ENCODE measurements around the gene MYL10. TPM values are rescaled to one million over a fixed set of nuclear protein-coding genes. Genes with fewer than 3 reads are reported as not detected.

MYL10 gene
- total and polyA plus RNA-seq, 5 experiments from 2014 or later: not detected

DNA sequence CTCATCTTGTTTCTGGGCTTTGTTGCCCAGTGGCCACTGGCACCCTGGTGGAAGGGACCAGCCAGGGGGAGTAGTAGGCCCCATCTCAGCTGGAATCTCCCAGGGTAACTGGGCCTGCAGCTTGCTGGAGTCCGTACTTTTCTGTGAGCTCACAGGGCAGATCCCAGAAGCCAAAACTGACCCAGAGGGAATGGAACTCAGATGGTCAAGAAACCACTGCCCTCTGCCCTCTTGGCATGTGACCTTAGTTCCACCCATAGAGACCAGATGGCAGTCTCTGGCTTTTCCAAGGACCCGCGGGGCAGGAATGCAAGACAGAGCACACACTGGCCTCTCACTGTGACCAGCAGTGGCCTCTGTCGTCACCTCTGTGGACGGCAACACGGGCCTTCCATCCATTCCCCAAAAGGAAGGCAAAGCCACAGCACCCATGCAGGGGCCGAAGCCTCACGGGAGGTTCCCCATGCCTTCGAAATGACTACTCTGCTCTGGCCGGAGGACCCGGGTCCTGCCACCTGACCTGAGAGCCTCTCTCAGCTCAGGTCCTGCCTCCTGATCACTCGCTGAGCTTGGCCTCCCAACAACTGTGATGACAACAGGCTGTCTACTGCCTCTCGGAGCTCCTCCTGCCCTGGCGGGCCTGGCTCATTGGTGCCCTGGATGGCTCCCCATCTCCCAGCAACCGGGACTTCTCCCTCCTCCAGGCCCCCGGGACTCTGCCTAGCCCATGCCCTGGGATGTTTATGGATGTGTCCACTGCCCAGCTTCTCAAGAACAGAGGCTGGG lies 29.9 kb downstream of the MYL10 start:
- Mint-ChIP-seq H3K27me3 (peaks cover 0 to 2% (median 0%) of the 10 kb centered on the region in 5 donors), H3K4me1 (peaks cover 0 to 3% (median 0%) of the 10 kb centered on the region in 4 donors), H3K27ac (no peak overlapping the region), H3K4me3 (no peak overlapping the region), H3K9me3 (no peaks in the 10 kb centered on the region), H3K36me3 (no peaks in the 10 kb centered on the region)
- ATAC-seq: no peak
- no peak for DNase-seq
- POLR2A ChIA-PET: no interaction called here

GRCh38 chr7:101598422-101598985 lies 30.6 kb downstream of the MYL10 start:
- no peak overlapping the region for H3K27ac Mint-ChIP-seq
- POLR2A ChIA-PET: no interaction called here
- DNase-seq: no peak
- H3K36me3 Mint-ChIP-seq: no peaks in the 10 kb centered on the region
- no peak for ATAC-seq
- no peak overlapping the region for H3K4me3 Mint-ChIP-seq
- peaks cover 0 to 3% (median 0%) of the 10 kb centered on the region in 4 donors for H3K4me1 Mint-ChIP-seq
- no peaks in the 10 kb centered on the region for H3K9me3 Mint-ChIP-seq
- peaks cover 0 to 2% (median 0%) of the 10 kb centered on the region in 5 donors for H3K27me3 Mint-ChIP-seq

- Mint-ChIP-seq H3K4me1 (peaks cover 0 to 3% (median 0%) of the 10 kb centered on the region in 4 donors), H3K9me3 (no peaks in the 10 kb centered on the region), H3K27me3 (peaks cover 0 to 2% (median 0%) of the 10 kb centered on the region in 5 donors), H3K36me3 (no peaks in the 10 kb centered on the region), H3K4me3 (no peak overlapping the region), H3K27ac (no peak overlapping the region)
- POLR2A ChIA-PET: no interaction called here
- ATAC-seq (no peak), DNase-seq (no peak)
Observed at GRCh38 chr7:101597941-101598340, 31.2 kb downstream of the MYL10 start.

DNA sequence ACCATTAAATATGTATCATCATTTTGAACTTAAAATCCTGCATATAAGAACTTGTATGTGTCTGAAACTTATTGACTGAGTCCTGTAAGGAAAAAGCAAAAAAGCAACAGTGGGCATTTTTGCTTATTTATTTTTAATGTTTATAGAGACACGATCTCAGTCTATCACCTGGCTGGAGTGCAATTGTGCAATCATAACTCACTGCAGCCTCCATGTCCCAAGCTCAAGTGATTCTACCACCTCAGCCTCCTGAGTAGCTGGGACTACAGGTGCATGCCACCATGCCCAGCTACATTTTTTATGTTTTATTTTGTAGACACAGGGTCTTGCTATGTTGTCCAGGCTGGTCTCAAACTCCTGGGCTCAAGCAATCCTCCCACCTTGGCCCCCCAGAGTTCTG lies 32.2 kb downstream of the MYL10 start:
- no peaks in the 10 kb centered on the region for H3K4me1 Mint-ChIP-seq
- POLR2A ChIA-PET: no interaction called here
- H3K36me3 Mint-ChIP-seq: no peaks in the 10 kb centered on the region
- H3K27ac Mint-ChIP-seq: no peak overlapping the region
- H3K9me3 Mint-ChIP-seq: no peaks in the 10 kb centered on the region
- no peak for ATAC-seq
- DNase-seq: no peak
- no peak overlapping the region for H3K4me3 Mint-ChIP-seq
- H3K27me3 Mint-ChIP-seq: peaks cover 0 to 5% (median 0%) of the 10 kb centered on the region in 5 donors

DNA sequence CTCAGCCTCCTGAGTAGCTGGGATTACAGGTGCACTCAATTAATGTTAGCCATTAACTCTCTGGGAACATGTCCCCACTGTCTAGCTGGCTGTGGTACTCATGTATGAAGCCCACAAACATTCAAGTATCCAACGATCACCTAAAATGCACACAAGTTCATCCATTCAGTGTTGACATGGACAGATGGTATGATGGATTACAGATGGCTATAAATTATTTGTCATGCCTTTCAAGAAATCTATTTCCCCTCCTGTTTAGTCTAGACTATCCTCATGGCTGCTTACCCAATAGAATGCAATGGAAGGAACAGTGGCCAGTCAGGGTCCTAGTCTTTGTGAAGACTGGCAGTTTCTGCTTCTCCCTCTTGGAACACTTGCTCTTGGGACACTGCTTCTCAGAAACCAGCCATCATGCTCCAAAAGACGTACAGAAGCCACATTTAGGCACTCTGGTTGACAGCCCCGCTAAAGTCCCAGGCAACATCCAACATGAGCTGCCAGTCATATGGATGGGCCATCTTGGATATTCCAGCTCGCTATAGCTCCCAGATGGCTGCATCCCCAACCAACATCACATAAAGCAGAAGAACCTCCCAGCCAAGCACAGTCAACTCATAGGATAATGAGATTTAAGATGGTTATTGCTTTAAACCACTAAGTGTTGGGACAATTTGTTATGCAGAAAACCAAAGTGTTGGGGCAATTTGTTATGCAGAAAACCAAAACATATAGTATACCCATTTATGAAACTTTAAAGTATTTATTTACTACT lies 33.1 kb downstream of the MYL10 start:
- H3K27me3 Mint-ChIP-seq: peaks cover 0 to 5% (median 0%) of the 10 kb centered on the region in 5 donors
- no peaks in the 10 kb centered on the region for H3K9me3 Mint-ChIP-seq
- H3K4me1 Mint-ChIP-seq: no peaks in the 10 kb centered on the region
- no peak overlapping the region for H3K4me3 Mint-ChIP-seq
- no peak for DNase-seq
- no peaks in the 10 kb centered on the region for H3K36me3 Mint-ChIP-seq
- H3K27ac Mint-ChIP-seq: no peak overlapping the region
- no peak for ATAC-seq
- POLR2A ChIA-PET: no interaction called here

DNA sequence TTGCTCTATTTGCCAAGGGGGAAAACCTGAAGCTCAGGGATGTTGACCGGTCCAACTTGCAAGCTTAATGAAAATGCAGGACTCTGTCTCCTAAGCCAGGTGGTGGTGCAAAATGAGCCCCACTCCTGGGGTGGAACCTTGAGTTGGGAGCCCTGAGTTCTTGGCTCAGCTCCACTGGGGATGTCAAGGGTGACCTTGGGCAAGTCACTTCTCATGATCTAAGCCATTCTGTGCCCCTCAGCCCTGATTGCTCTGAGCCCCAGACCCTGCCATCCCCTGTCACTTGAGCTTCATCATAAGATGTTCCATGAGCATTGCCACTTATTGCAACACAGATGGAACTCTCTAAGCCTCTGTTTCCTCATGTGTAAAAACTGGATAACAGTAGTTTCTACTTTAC lies 33.9 kb downstream of the MYL10 start:
- Mint-ChIP-seq H3K4me1 (no peaks in the 10 kb centered on the region), H3K4me3 (no peak overlapping the region), H3K27ac (no peak overlapping the region), H3K9me3 (no peaks in the 10 kb centered on the region), H3K36me3 (no peaks in the 10 kb centered on the region), H3K27me3 (peaks cover 0 to 5% (median 0%) of the 10 kb centered on the region in 5 donors)
- ATAC-seq: no peak
- peak in 1 of 10 donors; percentile 9 for DNase-seq
- POLR2A ChIA-PET: interaction anchor here (0.5 kb wide), 1 partner anchor 693 kb away, joined by 3 read pairs; no protein-coding TSS in a partner anchor

DNA sequence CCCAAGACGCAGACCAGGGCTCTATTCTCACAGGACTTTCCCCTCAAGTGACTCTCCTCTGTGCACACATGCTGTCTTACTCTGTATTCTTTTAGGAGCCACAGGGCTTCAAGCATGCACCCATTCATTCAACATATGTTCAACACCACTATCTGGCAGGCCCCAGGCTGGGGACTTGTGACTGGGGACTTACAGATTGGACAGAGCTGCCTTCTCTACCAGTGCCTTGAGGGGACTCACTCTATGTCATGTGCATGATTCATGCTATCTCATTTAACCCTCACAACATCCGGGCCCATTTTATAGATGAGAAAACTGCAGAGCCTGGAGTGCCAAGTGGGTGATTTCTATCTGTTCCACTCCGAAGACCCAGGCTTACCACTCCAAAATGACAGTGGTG lies 34.3 kb downstream of the MYL10 start:
- peak in 1 of 10 donors; percentile 2 for DNase-seq
- Mint-ChIP-seq H3K27ac (no peak overlapping the region), H3K27me3 (peaks cover 0 to 5% (median 0%) of the 10 kb centered on the region in 5 donors), H3K36me3 (no peaks in the 10 kb centered on the region), H3K4me3 (no peak overlapping the region), H3K4me1 (no peaks in the 10 kb centered on the region), H3K9me3 (no peaks in the 10 kb centered on the region)
- ATAC-seq: no peak
- POLR2A ChIA-PET: interaction anchor here (0.5 kb wide), 1 partner anchor 693 kb away, joined by 3 read pairs; no protein-coding TSS in a partner anchor

- H3K4me1 Mint-ChIP-seq: no peaks in the 10 kb centered on the region
- no peak overlapping the region for H3K27ac Mint-ChIP-seq
- no peaks in the 10 kb centered on the region for H3K9me3 Mint-ChIP-seq
- H3K36me3 Mint-ChIP-seq: no peaks in the 10 kb centered on the region
- peaks cover 0 to 5% (median 0%) of the 10 kb centered on the region in 5 donors for H3K27me3 Mint-ChIP-seq
- H3K4me3 Mint-ChIP-seq: no peak overlapping the region
- POLR2A ChIA-PET: no interaction called here
- ATAC-seq: no peak
- DNase-seq: peak in 1 of 10 donors; percentile 3
Observed at GRCh38 chr7:101593556-101593955, 35.5 kb downstream of the MYL10 start.

DNA sequence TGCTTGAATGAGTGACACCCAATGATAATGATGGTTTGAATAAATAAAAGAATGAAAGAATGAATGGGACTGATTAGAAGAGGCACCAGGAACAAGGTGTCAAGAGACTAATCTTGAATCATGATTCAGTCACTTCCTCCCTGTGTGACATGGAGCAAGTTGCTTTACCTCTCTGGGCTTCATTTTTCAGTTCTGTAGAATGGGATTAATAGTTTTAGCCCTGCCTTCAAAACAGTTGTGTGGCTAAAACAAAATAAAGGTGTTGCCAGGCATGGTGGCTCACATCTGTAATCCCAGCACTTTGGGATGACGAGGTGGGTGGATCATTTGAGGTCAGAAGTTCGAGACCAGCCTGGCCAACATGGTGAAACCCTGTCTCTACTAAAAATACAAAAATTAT lies 37.6 kb downstream of the MYL10 start:
- DNase-seq: no peak
- Mint-ChIP-seq H3K4me3 (no peak overlapping the region), H3K36me3 (no peaks in the 10 kb centered on the region), H3K9me3 (no peaks in the 10 kb centered on the region), H3K27me3 (peaks cover 0 to 5% (median 0%) of the 10 kb centered on the region in 5 donors), H3K4me1 (no peaks in the 10 kb centered on the region), H3K27ac (no peak overlapping the region)
- no peak for ATAC-seq
- POLR2A ChIA-PET: no interaction called here

GRCh38 chr7:101590663-101591435 lies 38.2 kb downstream of the MYL10 start:
- DNase-seq (peak in 1 of 10 donors; percentile 10), ATAC-seq (no peak)
- no peaks in the 10 kb centered on the region for H3K36me3 Mint-ChIP-seq
- H3K27me3 Mint-ChIP-seq: peaks cover 0 to 5% (median 0%) of the 10 kb centered on the region in 5 donors
- POLR2A ChIA-PET: no interaction called here
- no peak overlapping the region for H3K27ac Mint-ChIP-seq
- H3K4me1 Mint-ChIP-seq: no peaks in the 10 kb centered on the region
- no peaks in the 10 kb centered on the region for H3K9me3 Mint-ChIP-seq
- H3K4me3 Mint-ChIP-seq: no peak overlapping the region

DNA sequence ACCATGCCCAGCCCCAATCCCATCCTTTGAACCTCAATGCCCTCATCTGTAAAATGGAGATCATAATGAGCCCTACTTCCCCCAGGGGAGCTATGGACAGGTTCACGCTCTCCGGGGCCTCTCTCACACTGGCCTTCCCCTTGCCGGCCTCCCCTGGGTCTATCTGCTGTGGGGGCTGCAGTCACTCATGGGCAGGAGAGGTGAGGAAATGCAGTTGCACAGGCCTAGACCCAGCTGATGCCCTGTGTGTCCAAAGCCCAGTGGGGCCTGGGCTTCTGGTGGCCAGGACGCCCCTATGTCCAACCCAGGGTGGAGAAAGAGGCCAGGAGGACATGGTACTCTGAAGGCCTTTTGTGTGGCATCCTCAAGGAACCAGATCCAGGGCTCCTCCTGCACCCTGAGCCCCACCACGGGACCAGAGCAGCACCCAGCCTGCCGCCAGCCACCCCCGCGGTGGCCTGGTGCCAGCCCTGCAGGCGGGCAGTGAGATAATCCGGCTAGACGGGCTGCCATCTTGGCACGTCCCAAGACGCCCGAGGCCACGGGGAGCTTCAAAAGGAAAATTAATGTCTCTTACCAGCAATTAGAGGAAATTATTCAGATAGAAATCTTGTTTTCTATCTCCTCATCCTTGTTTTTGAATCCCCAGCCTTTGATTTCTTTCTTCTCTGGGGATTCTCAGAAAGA lies 39.0 kb downstream of the MYL10 start:
- Mint-ChIP-seq H3K36me3 (no peaks in the 10 kb centered on the region), H3K27ac (no peak overlapping the region), H3K4me1 (no peaks in the 10 kb centered on the region), H3K4me3 (no peak overlapping the region), H3K27me3 (peaks cover 0 to 5% (median 0%) of the 10 kb centered on the region in 5 donors), H3K9me3 (no peaks in the 10 kb centered on the region)
- ATAC-seq (no peak), DNase-seq (peak in 1 of 10 donors; percentile 10)
- POLR2A ChIA-PET: no interaction called here

- peaks cover 0 to 5% (median 0%) of the 10 kb centered on the region in 5 donors for H3K27me3 Mint-ChIP-seq
- no peak for ATAC-seq
- no peaks in the 10 kb centered on the region for H3K9me3 Mint-ChIP-seq
- DNase-seq: peak in 1 of 10 donors; percentile 12
- no peaks in the 10 kb centered on the region for H3K36me3 Mint-ChIP-seq
- no peak overlapping the region for H3K27ac Mint-ChIP-seq
- no peaks in the 10 kb centered on the region for H3K4me1 Mint-ChIP-seq
- POLR2A ChIA-PET: interaction anchor here (0.7 kb wide), 1 partner anchor 693 kb away, joined by 5 read pairs; no protein-coding TSS in a partner anchor
- no peak overlapping the region for H3K4me3 Mint-ChIP-seq
Observed at GRCh38 chr7:101589052-101589451, 40.0 kb downstream of the MYL10 start.

All from naive thymus-derived CD8-positive, alpha-beta T cell (primary cell).